H9 (cell line): ENCODE measurements around the gene RPS8. TPM values are rescaled to one million over a fixed set of nuclear protein-coding genes. Genes with fewer than 3 reads are reported as not detected.
A peak's percentile ranks its signal among the peaks of the same experiment; 100 is the strongest.

Source experiments
- DNase-seq: peaks from one replicate; pipeline ENCODE4 v3.0.0-alpha.2; 2017
- H2AFZ ChIP-seq: one replicate; pipeline ENCODE4 v1.6.1; 2013; ENCODE audit warnings: mild to moderate bottlenecking, low read length, control low read depth, moderate library complexity
- H2AK5ac ChIP-seq: 2 replicates; pipeline ENCODE4 v1.6.1; 2013; ENCODE audit warnings: low read length, control low read depth, mixed read lengths; ENCODE audit not compliant: insufficient read length
- H2BK120ac ChIP-seq: one replicate; pipeline ENCODE4 v1.6.1; 2013; ENCODE audit warnings: low read depth, mild to moderate bottlenecking, low read length, control low read depth, inconsistent platforms; ENCODE audit not compliant: poor library complexity, severe bottlenecking
- H2BK12ac ChIP-seq: 2 replicates; pipeline ENCODE4 v1.6.1; 2013; ENCODE audit warnings: low read length, control low read depth, mixed read lengths, low read depth; ENCODE audit not compliant: insufficient read length
- H2BK15ac ChIP-seq: 2 replicates; pipeline ENCODE4 v1.6.1; 2013; ENCODE audit warnings: low read depth, low read length, control low read depth
- H2BK20ac ChIP-seq: one replicate; pipeline ENCODE4 v1.6.1; 2013; ENCODE audit warnings: low read depth, mild to moderate bottlenecking, low read length, control low read depth, inconsistent platforms; ENCODE audit not compliant: poor library complexity, severe bottlenecking
- H2BK5ac ChIP-seq: 2 replicates; pipeline ENCODE4 v1.6.1; 2013; ENCODE audit warnings: low read length, control low read depth, mixed read lengths; ENCODE audit not compliant: insufficient read length
- H3K14ac ChIP-seq: 2 replicates; pipeline ENCODE4 v1.6.1; 2013; ENCODE audit warnings: low read length, control low read depth; ENCODE audit not compliant: insufficient read depth
- H3K18ac ChIP-seq: 2 replicates; pipeline ENCODE4 v1.6.1; 2013; ENCODE audit warnings: low read depth, mild to moderate bottlenecking, mixed read lengths, low read length, control low read depth; ENCODE audit not compliant: insufficient read length
- H3K23ac ChIP-seq: 2 replicates; pipeline ENCODE4 v1.6.1; 2013; ENCODE audit warnings: low read length, control low read depth, mixed read lengths, low read depth; ENCODE audit not compliant: insufficient read length
- H3K23me2 ChIP-seq: 2 replicates; pipeline ENCODE4 v1.6.1; 2013; ENCODE audit warnings: low read depth, mild to moderate bottlenecking, mixed read lengths, low read length, control low read depth; ENCODE audit not compliant: insufficient read length, poor library complexity, severe bottlenecking
- H3K27ac ChIP-seq: 2 replicates; pipeline ENCODE4 v1.5.1; 2013; ENCODE audit warnings: low read length, control low read depth, mixed read lengths, low read depth; ENCODE audit not compliant: insufficient read length
- H3K27me3 ChIP-seq: 2 replicates; pipeline ENCODE4 v1.6.1; 2013; ENCODE audit warnings: low read length, control low read depth, inconsistent platforms; ENCODE audit not compliant: insufficient read depth
- H3K4ac ChIP-seq: 2 replicates; pipeline ENCODE4 v1.6.1; 2013; ENCODE audit warnings: low read depth, mild to moderate bottlenecking, control low read depth, inconsistent platforms, low read length, moderate library complexity
- H3K4me1 ChIP-seq: 2 replicates; pipeline ENCODE4 v1.6.1; 2013; ENCODE audit warnings: low read length, control low read depth, inconsistent platforms; ENCODE audit not compliant: insufficient read depth
- H3K4me2 ChIP-seq: 2 replicates; pipeline ENCODE4 v1.6.1; 2013; ENCODE audit warnings: low read length, control low read depth, mixed read lengths; ENCODE audit not compliant: insufficient read length, insufficient read depth
- H3K56ac ChIP-seq: 2 replicates; pipeline ENCODE4 v1.6.1; 2013; ENCODE audit warnings: low read depth, mild to moderate bottlenecking, mixed read lengths, low read length, control low read depth; ENCODE audit not compliant: insufficient read length
- H3K79me1 ChIP-seq: 2 replicates; pipeline ENCODE4 v1.6.1; 2013; ENCODE audit warnings: low read depth, mild to moderate bottlenecking, moderate library complexity, low read length, control low read depth, inconsistent platforms; ENCODE audit not compliant: insufficient read depth, poor library complexity, severe bottlenecking
- H3K79me2 ChIP-seq: 2 replicates; pipeline ENCODE4 v1.6.1; 2013; ENCODE audit warnings: low read length, control low read depth, inconsistent platforms; ENCODE audit not compliant: insufficient read depth
- H3K9ac ChIP-seq: 2 replicates; pipeline ENCODE4 v1.6.1; 2013; ENCODE audit warnings: low read length, control low read depth, mixed read lengths; ENCODE audit not compliant: insufficient read length; ENCODE audit errors: extremely low read depth
- H3K9me3 ChIP-seq: one replicate; pipeline ENCODE4 v1.6.1; 2013; ENCODE audit warnings: low read depth, low read length, inconsistent platforms; ENCODE audit not compliant: control insufficient read depth
- H3T11ph ChIP-seq: one replicate; pipeline ENCODE4 v1.6.1; 2013; ENCODE audit warnings: mild to moderate bottlenecking, low read length, control low read depth, inconsistent platforms
- H4K20me1 ChIP-seq: one replicate; pipeline ENCODE4 v1.6.1; 2013; ENCODE audit not compliant: control insufficient read depth, insufficient read length, insufficient read depth
- H4K5ac ChIP-seq: 2 replicates; pipeline ENCODE4 v1.6.1; 2013; ENCODE audit warnings: low read depth, mild to moderate bottlenecking, mixed read lengths, low read length, control low read depth; ENCODE audit not compliant: insufficient read length
- H4K8ac ChIP-seq: replicated peaks from 2 replicates; pipeline ENCODE4 v1.6.1; 2013; ENCODE audit warnings: low read length, control low read depth, mixed read lengths, low read depth; ENCODE audit not compliant: insufficient read length
- H4K91ac ChIP-seq: 2 replicates; pipeline ENCODE4 v1.6.1; 2013; ENCODE audit warnings: low read depth, mild to moderate bottlenecking, moderate library complexity, mixed read lengths, low read length, control low read depth; ENCODE audit not compliant: insufficient read length
- H3K27ac Mint-ChIP-seq, 3 experiments: 2 replicates in 2 of 3; 3 replicates in 1 of 3; pipeline ENCODE4 v1.8.0; 2020 to 2021; ENCODE audit warnings: mixed read lengths in 3 of 3, mild to moderate bottlenecking in 1 of 3, moderate library complexity in 1 of 3
- H3K27me3 Mint-ChIP-seq: 2 replicates; pipeline ENCODE4 v1.8.0; 2021; ENCODE audit warnings: low read depth, mild to moderate bottlenecking, moderate library complexity, mixed read lengths
- H3K36me3 Mint-ChIP-seq, 3 experiments: 2 replicates in 2 of 3; 3 replicates in 1 of 3; pipeline ENCODE4 v1.8.0; 2020 to 2021; ENCODE audit warnings: low read depth in 3 of 3, mixed read lengths in 3 of 3; ENCODE audit not compliant: insufficient read depth in 1 of 3
- H3K4me1 Mint-ChIP-seq, 2 experiments: 2 replicates each; pipeline ENCODE4 v1.8.0; 2020; ENCODE audit warnings: mixed read lengths in 2 of 2
- H3K4me3 Mint-ChIP-seq, 2 experiments: 2 replicates in 1 of 2; 3 replicates in 1 of 2; pipeline ENCODE4 v1.8.0; 2020 to 2021; ENCODE audit warnings: mild to moderate bottlenecking in 2 of 2, mixed read lengths in 2 of 2, moderate library complexity in 1 of 2
- H3K9me3 Mint-ChIP-seq, 2 experiments: 2 replicates in 1 of 2; 3 replicates in 1 of 2; pipeline ENCODE4 v1.8.0; 2020; ENCODE audit warnings: mild to moderate bottlenecking in 2 of 2, mixed read lengths in 2 of 2, moderate library complexity in 1 of 2
- WGBS: extraction: QIAGEN DNeasy Blood & Tissue Kit; methylation state at CpG from one replicate; pipeline ENCODE4 v1.1.7; 2013; ENCODE audit warnings: missing lambda C conversion rate, low lambda C conversion rate, mixed read lengths; ENCODE audit not compliant: insufficient read length; ENCODE audit errors: extremely low coverage; 5-methylcytosine and 5-hydroxymethylcytosine counted together
- total RNA-seq: library from RNA; stranded (reverse); gene quantifications from 2 replicates; pipeline ENCODE4 v1.2.1, GENCODE V29; 2021
- TF ChIP-seq, protein P1 (sequence below): fragments of 200-600 bp; sonication (generic); conservative IDR thresholded peaks from 3 replicates; pipeline ENCODE4 v1.8.0; 2021; ENCODE audit warnings: antibody characterized with exemption, mild to moderate bottlenecking

RPS8 gene
- total RNA-seq, 1 experiment from 2014 or later: 2,591 TPM

DNA sequence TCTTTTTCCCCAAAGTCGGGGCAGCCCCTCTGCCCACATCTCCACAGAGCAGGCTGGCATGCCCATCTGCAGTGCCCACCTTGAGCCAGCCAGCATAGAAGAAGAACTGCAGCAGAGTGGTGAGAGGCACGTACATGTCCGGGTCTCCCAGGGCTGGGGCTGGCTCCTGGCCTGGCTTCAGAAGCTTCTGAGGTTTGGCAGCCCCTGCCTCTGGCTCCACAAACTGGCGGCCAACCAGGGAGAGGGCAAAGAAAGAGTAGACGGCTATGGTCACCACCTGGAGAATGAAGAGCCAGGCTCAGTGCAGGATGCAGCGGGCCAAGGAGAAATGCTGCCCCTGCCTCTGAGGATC lies 9.7 kb downstream of the RPS8 start:
- no peaks in the 10 kb centered on the region; a peak in 1 of 5 replicates for H3K9me3 Mint-ChIP-seq
- no peak overlapping the region for H3K4ac ChIP-seq
- H3K18ac ChIP-seq: no peak overlapping the region
- peaks cover 25 to 34% of the 10 kb centered on the region in 2 experiments for H3K4me1 Mint-ChIP-seq
- H2AFZ ChIP-seq: no peak overlapping the region
- peaks cover 12% of the 10 kb centered on the region for H3K27me3 Mint-ChIP-seq
- no peak for DNase-seq
- no peaks in the 10 kb centered on the region for H3K79me1 ChIP-seq
- no peak overlapping the region for H4K8ac ChIP-seq
- H3K9me3 ChIP-seq: no peaks in the 10 kb centered on the region
- TF ChIP-seq, protein P1, sequence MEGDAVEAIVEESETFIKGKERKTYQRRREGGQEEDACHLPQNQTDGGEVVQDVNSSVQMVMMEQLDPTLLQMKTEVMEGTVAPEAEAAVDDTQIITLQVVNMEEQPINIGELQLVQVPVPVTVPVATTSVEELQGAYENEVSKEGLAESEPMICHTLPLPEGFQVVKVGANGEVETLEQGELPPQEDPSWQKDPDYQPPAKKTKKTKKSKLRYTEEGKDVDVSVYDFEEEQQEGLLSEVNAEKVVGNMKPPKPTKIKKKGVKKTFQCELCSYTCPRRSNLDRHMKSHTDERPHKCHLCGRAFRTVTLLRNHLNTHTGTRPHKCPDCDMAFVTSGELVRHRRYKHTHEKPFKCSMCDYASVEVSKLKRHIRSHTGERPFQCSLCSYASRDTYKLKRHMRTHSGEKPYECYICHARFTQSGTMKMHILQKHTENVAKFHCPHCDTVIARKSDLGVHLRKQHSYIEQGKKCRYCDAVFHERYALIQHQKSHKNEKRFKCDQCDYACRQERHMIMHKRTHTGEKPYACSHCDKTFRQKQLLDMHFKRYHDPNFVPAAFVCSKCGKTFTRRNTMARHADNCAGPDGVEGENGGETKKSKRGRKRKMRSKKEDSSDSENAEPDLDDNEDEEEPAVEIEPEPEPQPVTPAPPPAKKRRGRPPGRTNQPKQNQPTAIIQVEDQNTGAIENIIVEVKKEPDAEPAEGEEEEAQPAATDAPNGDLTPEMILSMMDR: 0 out of 3 replicates have a peak, but pooled peaks have one; percentile 16
- no peaks in the 10 kb centered on the region for H4K20me1 ChIP-seq
- H3K27ac ChIP-seq: no peak overlapping the region
- peaks cover 0 to 24% (median 9%) of the 10 kb centered on the region in 3 experiments for H3K36me3 Mint-ChIP-seq
- no peak overlapping the region for H4K5ac ChIP-seq
- H2BK20ac ChIP-seq: no peak overlapping the region
- peaks cover 9% of the 10 kb centered on the region for H3K23me2 ChIP-seq
- H2AK5ac ChIP-seq: no peak overlapping the region
- no peak overlapping the region for H3T11ph ChIP-seq
- no peaks in the 10 kb centered on the region for H3K4me1 ChIP-seq
- H2BK12ac ChIP-seq: no peak overlapping the region
- peak overlapping the region; percentile 59 for H3K4me2 ChIP-seq
- H4K91ac ChIP-seq: no peak overlapping the region
- H2BK15ac ChIP-seq: no peak overlapping the region
- WGBS: no CpG with 5 or more reads among the region's 6 CpGs
- H3K23ac ChIP-seq: no peak overlapping the region
- no peaks in the 10 kb centered on the region for H3K79me2 ChIP-seq
- H3K4me3 Mint-ChIP-seq: peak overlapping the region; percentile 48 to 62; a peak in 3 of 5 replicates
- H2BK120ac ChIP-seq: no peak overlapping the region
- no peaks in the 10 kb centered on the region for H3K27me3 ChIP-seq
- no peak overlapping the region for H3K56ac ChIP-seq
- H2BK5ac ChIP-seq: no peak overlapping the region
- no peak overlapping the region for H3K14ac ChIP-seq
- H3K9ac ChIP-seq: no peak overlapping the region
- H3K27ac Mint-ChIP-seq: no peak overlapping the region
